CD4-positive, alpha-beta T cell treated with Interleukin-6 at 100 ng/mL for 8 hours (primary cell): ENCODE measurements around the gene RNF114.
"Not testable (repeated sequence)": the region's sequence is repeated elsewhere in the genome, so short reads cannot be mapped to it uniquely, and the experiment has no call there.

Experiments
- DNase-seq: peaks from one replicate; pipeline ENCODE4 v3.0.0-alpha.2; 2020; ENCODE audit warnings: mixed read lengths, low spot score

RNF114 gene

DNA sequence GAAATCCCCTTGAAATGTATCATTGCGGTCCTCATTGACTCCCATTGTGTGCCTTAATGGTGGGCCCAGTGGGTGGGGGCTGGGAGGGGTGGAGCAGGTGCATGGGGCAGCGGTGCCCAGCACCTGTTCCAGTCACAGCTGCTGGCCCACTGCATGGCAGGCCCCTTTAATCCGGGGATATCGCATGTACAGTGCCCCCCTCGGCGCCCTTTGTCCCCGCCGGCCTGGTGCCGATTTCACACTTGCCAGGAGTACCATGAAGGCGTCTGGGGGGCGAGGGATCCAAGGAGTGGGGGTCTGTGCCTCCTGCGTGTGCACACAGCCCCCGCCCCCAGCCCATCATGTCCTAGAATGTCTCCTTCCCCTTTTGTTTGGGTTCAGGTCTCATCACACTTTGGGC is 49.4 kb downstream of the RNF114 start:
- DNase-seq = no peak

- DNase-seq = no peak
Measured at GRCh38 chr20:49986049-49986448, 49.9 kb downstream of the RNF114 start.

DNA sequence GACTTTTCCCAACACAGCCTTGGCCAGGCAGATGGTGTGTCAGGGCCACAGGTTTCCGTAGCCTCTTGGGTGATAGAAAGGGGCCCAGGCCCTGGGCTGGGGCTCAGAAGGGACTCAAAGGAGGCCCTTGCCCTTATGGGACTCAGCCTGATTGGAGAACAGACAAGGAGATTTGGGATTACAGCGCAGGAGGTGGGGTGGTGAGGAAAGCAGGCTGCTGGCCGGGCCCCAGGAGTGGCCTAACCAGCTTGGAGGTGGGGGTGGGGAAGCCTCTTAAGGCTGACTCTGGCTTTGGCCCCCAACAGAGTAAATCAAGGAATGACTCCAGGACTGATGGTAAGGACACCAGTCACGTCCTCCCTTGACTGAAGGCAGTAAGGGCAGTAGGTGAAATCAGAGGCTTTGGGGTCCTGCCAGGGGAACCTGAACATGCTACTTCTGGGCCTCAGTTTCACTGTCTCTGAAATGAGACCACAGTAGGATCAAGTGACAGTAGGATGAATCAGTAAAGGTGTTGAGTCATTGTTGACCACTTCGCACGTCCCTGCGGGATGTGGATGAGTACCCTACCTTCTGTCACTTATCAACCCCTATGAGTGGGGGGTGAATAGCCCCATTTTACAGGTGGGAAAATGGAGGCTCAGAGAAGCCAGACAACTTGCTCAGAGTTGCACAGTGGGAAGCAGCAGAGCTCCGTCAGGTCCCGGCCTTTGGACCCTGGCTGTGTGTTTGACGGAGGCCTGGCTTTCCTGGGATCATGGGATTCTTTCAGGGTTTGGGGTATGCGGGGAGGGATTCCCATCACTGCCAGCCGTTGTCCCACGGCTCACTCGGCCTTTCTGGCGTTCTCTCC is 51.0 kb downstream of the RNF114 start:
- no peak for DNase-seq

DNA sequence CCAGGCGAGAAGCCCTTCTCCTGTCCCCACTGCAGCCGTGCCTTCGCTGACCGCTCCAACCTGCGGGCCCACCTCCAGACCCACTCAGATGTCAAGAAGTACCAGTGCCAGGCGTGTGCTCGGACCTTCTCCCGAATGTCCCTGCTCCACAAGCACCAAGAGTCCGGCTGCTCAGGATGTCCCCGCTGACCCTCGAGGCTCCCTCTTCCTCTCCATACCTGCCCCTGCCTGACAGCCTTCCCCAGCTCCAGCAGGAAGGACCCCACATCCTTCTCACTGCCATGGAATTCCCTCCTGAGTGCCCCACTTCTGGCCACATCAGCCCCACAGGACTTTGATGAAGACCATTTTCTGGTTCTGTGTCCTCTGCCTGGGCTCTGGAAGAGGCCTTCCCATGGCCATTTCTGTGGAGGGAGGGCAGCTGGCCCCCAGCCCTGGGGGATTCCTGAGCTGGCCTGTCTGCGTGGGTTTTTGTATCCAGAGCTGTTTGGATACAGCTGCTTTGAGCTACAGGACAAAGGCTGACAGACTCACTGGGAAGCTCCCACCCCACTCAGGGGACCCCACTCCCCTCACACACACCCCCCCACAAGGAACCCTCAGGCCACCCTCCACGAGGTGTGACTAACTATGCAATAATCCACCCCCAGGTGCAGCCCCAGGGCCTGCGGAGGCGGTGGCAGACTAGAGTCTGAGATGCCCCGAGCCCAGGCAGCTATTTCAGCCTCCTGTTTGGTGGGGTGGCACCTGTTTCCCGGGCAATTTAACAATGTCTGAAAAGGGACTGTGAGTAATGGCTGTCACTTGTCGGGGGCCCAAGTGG is 51.9 kb downstream of the RNF114 start:
- no peak for DNase-seq

DNA sequence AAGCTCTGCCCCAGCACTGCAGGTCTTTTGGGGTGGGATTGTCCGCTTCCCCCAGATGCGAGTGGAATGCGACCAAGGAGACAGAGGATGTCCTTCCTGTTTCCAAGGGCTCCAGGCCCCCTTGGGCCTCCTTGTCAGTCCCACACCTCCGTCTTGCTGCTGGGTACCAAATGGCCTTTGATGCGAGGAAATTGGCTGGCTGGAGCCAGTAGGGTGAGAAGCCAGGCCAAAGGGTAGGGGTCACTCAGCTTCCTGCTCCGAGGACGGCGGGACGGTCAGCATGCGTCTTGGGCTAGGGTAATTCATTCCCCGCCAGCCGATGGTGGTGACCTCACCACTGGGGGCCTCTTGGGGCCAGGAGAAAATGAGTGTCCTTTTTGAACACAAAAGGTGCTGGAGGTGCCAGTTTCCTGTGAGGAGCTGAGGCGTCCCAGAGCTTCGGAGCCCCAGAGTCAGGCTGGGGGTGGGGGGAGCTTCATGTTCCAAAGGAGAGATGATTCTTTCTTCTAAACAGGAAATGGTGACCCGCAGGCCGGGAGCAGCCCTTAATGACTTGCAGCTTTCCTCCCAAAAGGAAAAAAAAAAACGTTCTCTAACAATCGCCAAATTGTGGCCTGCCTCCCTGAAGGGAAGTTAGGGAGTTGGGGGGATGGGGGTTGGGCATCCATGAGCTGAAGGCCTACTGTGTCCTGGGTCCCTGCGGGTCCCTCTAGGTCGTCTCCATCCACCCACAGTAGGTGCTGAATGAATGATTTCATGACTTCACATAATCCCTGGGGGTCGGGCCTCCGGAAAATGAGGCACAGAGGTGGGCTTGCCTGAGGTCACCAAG is 53.3 kb downstream of the RNF114 start:
- DNase-seq = no peak

DNA sequence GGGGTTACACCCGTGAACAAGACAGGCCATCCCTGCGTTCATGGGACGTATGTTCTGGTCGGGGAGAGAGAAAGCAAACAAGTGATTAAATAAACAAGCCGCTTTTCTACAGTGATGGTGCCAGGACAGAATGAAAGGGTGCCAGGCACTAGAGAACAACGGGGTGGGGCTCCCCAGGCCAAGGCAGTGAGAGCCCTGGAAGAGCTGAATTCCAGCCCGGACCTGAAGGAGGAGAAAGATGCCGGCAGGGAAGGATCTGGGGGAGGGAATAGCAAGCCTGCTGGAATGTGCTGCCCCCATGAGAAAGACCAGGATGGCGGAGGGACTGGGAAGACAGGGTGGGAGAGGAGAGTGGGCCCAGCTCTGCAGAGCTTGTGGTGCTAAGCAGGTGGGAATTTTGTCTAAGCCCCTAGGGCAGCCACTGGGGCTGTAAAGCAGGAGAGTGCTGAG is 54.1 kb downstream of the RNF114 start:
- DNase-seq = no peak

- DNase-seq = no peak
Measured at GRCh38 chr20:49993301-49993751, 57.1 kb downstream of the RNF114 start.

GRCh38 chr20:49995586-49995985 is 59.4 kb downstream of the RNF114 start:
- no peak for DNase-seq

DNA sequence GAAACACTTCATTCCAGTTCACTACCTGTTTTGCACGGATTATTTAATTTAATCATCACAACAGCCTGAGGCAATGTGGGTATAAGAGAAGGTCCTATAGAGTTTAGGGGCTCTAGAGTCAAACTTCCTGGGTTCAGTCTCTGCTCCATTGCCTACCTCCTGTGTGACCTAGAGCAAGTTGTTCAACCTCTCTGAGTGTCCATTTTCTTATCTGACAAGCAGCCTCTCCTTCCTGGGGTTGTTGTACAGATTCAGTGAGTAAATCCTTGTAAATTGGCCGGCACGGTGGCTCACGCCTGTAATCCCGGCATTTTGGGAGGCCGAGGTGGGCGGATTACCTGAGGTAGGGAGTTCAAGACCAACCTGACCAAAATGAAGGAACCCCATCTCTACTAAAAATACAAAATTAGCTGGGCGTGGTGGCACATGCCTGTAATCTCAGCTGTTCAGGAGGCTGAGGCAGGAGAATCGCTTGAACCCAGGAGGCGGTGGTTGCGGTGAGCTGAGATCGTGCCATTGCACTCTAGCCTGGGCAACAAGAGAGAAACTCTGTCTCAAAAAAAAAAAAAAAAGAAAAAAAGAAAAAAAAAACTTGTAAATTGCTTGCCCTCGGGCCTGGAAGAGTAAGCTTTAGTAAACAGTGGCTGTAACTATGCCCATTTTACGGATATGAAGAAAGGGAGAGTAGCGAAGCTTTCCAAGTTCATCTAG is 62.4 kb downstream of the RNF114 start:
- DNase-seq = not testable (repeated sequence)

DNA sequence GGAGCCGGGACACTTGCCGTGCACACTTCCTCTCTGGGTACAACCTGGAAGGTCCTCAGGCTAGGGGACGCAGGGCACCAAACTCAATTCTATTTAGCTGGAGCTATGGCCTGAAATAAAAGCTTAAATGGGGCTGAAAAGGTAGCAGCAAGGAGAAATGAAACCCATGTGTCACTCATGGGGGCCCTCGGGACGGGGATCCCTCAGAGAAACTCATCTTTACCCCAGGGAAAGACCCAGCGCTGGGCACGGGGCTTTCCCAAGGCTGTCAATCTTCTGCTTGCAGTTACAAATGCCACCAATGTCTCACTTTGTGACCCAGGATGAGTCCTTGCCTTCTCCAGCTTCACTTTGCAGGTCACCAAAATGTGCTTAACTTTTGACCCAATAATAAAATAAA is 63.1 kb downstream of the RNF114 start:
- DNase-seq = no peak

DNA sequence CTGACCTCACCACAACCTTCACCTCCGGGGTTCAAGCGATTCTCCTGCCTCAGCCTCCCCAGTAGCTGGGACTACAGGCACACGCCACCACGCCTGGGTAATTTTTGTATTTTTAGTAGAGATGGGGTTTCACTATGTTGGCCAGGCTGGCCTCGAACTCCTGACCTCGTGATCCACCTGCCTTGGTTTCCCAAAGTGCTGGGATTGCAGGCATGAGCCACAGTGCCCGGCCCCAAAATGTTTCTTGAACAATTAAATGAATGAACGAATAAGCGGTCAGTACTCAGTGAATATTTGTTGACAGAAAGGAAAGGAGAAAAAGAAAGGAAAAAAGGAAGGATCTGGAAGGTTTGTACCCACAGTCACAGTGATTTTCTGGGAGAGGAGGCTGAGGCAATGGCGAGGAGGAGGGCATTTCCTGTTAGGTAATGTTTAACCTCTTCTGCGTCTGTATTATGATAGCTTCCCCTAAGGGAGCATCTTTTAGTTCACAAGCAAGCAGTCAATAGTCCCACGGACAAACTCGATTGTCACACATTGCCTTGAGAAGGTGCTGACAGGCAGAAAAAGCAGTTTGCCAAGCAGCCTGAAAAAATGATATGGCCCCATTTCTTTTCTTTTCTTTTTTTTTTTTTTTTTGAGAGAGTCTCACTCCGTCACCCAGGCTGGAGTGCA is 64.5 kb downstream of the RNF114 start:
- DNase-seq = not testable (repeated sequence)

- no peak for DNase-seq
Measured at GRCh38 chr20:50001784-50002311, 65.7 kb downstream of the RNF114 start.

GRCh38 chr20:50003253-50003656 is 67.1 kb downstream of the RNF114 start:
- no peak for DNase-seq
